GM18502 (cell line): Measurements from ENCODE around the gene PTPRE.
A peak's percentile ranks its signal among the peaks of the same experiment; 100 is the strongest.

ENCODE experiments used
- ATAC-seq: cut with Tn5 transposase; IDR thresholded peaks from one replicate; pipeline ENCODE4 v1.9.1; 2021; ENCODE audit warnings: mild to moderate bottlenecking; ENCODE audit not compliant: unreplicated experiment, poor library complexity

The PTPRE gene

GRCh38 chr10:128054163-128054970, 147.5 kb downstream of the PTPRE start:
- no peak for ATAC-seq

GRCh38 chr10:128055061-128055868, 148.4 kb downstream of the PTPRE start:
- ATAC-seq, result no peak

GRCh38 chr10:128056303-128057050, 149.6 kb downstream of the PTPRE start:
- no peak for ATAC-seq

- no peak for ATAC-seq
These were observed 151.3 kb downstream of the PTPRE start for GRCh38 chr10:128058106-128058749.

- no peak for ATAC-seq
These were observed 151.8 kb downstream of the PTPRE start for GRCh38 chr10:128058750-128059134.

GRCh38 chr10:128059266-128059981, 152.5 kb downstream of the PTPRE start:
- no peak for ATAC-seq

- ATAC-seq, result no peak
These were observed 153.0 kb downstream of the PTPRE start for GRCh38 chr10:128059982-128060293.

- no peak for ATAC-seq
These were observed 153.7 kb downstream of the PTPRE start for GRCh38 chr10:128060341-128061250.

GRCh38 chr10:128061306-128062300, 154.7 kb downstream of the PTPRE start:
- no peak for ATAC-seq

GRCh38 chr10:128062331-128062880, 155.5 kb downstream of the PTPRE start:
- peak; percentile 5 for ATAC-seq

- peak; percentile 54 for ATAC-seq
These were observed 156.1 kb downstream of the PTPRE start for GRCh38 chr10:128062881-128063563.

GRCh38 chr10:128063736-128064107, 156.8 kb downstream of the PTPRE start:
- peak; percentile 17 for ATAC-seq

- peak; percentile 47 for ATAC-seq
These were observed 157.4 kb downstream of the PTPRE start for GRCh38 chr10:128064108-128064969.

GRCh38 chr10:128064970-128065580, 158.2 kb downstream of the PTPRE start:
- peak; percentile 38 for ATAC-seq

GRCh38 chr10:128065881-128066534, 159.1 kb downstream of the PTPRE start:
- ATAC-seq, result no peak
